Middle frontal gyrus (tissue), 1 donor: Measurements from ENCODE around the gene PAX8.

Experiments used
- DNase-seq: peaks from one replicate; pipeline ENCODE4 v3.0.0-alpha.2; 2015; ENCODE audit warnings: low spot score; ENCODE audit errors: extremely low spot score

PAX8 gene

GRCh38 chr2:113221846-113222245, 56.9 kb downstream of the PAX8 start:
- DNase-seq = no peak

- no peak for DNase-seq
Measured at GRCh38 chr2:113220970-113221708, 57.6 kb downstream of the PAX8 start.

GRCh38 chr2:113219889-113220641, 58.7 kb downstream of the PAX8 start:
- DNase-seq = no peak

GRCh38 chr2:113219525-113219888, 59.2 kb downstream of the PAX8 start:
- DNase-seq = no peak

- DNase-seq = no peak
Measured at GRCh38 chr2:113219092-113219441, 59.7 kb downstream of the PAX8 start.

GRCh38 chr2:113218283-113219091, 60.2 kb downstream of the PAX8 start:
- no peak for DNase-seq

GRCh38 chr2:113217455-113218282, 61.1 kb downstream of the PAX8 start:
- no peak for DNase-seq

GRCh38 chr2:113216891-113217454, 61.7 kb downstream of the PAX8 start:
- DNase-seq = no peak

GRCh38 chr2:113216321-113216720, 62.4 kb downstream of the PAX8 start:
- DNase-seq = no peak

GRCh38 chr2:113215056-113215455, 63.7 kb downstream of the PAX8 start:
- DNase-seq = no peak

GRCh38 chr2:113214141-113214540, 64.6 kb downstream of the PAX8 start:
- no peak for DNase-seq

GRCh38 chr2:113213061-113213930, 65.4 kb downstream of the PAX8 start:
- DNase-seq = no peak

- DNase-seq = no peak
Measured at GRCh38 chr2:113212245-113213060, 66.3 kb downstream of the PAX8 start.

- DNase-seq = no peak
Measured at GRCh38 chr2:113211226-113212105, 67.3 kb downstream of the PAX8 start.

GRCh38 chr2:113209646-113210171, 69.0 kb downstream of the PAX8 start:
- DNase-seq = no peak

GRCh38 chr2:113209011-113209645, 69.6 kb downstream of the PAX8 start:
- no peak for DNase-seq

GRCh38 chr2:113208396-113208795, 70.3 kb downstream of the PAX8 start:
- no peak for DNase-seq
